HepG2 (cell line): ENCODE data around the gene CCDC82. TPM values are rescaled to one million over a fixed set of nuclear protein-coding genes. Genes with fewer than 3 reads are reported as not detected.

Experiments used
- ATAC-seq: fragments of 200-7000 bp; cut with Tn5 transposase; 3 replicates; pipeline ENCODE4 v1.9.1; 2020; ENCODE audit warnings: mild to moderate bottlenecking, moderate library complexity
- BruUV-seq: library from RNA; stranded (reverse); fragments of 400-500 nt; replicated peaks from 2 replicates; lab custom pipeline; 2021; lab: Mats Ljungman, UMichigan
- CTCF ChIA-PET: fragments of 300-600 bp; formaldehyde crosslinking; extraction: SDS; loops from one replicate; lab custom pipeline; 2021; ENCODE audit warnings: low total read pairs, inconsistent platforms, low intra/inter-chr PET ratio; lab: Yijun Ruan, JAX
- POLR2A ChIA-PET: fragments of 350-600 bp; sonication (Branson Sonifier 250); formaldehyde crosslinking; loops from one replicate; lab custom pipeline; 2020; ENCODE audit warnings: antibody characterized with exemption, inconsistent platforms; lab: Yijun Ruan, JAX
- DNase-seq: peaks from one replicate; pipeline ENCODE4 v3.0.0-alpha.2; 2015; ENCODE audit warnings: low spot score
- FAIRE-seq: peaks from 3 replicates; lab custom pipeline; 2011; peaks lifted over from hg19 to GRCh38; lab: Jason Lieb, UNC
- H2AFZ ChIP-seq: one replicate; pipeline ENCODE4 v1.6.1; 2011; ENCODE audit warnings: low read length, inconsistent platforms
- H3K27ac ChIP-seq: fragments of 300-600 bp; 3 replicates; pipeline ENCODE4 v1.8.0; 2011; ENCODE audit warnings: mixed run types, mild to moderate bottlenecking, mixed read lengths, low read length, inconsistent platforms; ENCODE audit not compliant: insufficient read depth; ENCODE audit errors: extremely low read length
- H3K27me3 ChIP-seq, 2 experiments: fragments of 200-600 bp in 1 of 2; 2 replicates in 1 of 2; 3 replicates in 1 of 2; pipeline versions ENCODE4 v1.6.0 to v1.8.0; 2011; ENCODE audit warnings: low read length in 2 of 2, mild to moderate bottlenecking in 2 of 2, moderate library complexity in 2 of 2, inconsistent platforms in 1 of 2; ENCODE audit not compliant: insufficient read depth in 2 of 2, control insufficient read depth in 1 of 2
- H3K36me3 ChIP-seq, 2 experiments: fragments of 200-600 bp in 1 of 2; replicated peaks in 1 of 2; 2 replicates in 1 of 2; 3 replicates in 1 of 2; pipeline versions ENCODE4 v1.5.1 to v1.8.0; 2011; ENCODE audit warnings: low read length in 2 of 2, inconsistent platforms in 1 of 2; ENCODE audit not compliant: insufficient read depth in 2 of 2, control insufficient read depth in 1 of 2
- H3K4me1 ChIP-seq: 2 replicates; pipeline ENCODE4 v1.5.1; 2012; ENCODE audit warnings: low read length, inconsistent platforms; ENCODE audit not compliant: insufficient read depth
- H3K4me2 ChIP-seq: 2 replicates; pipeline ENCODE4 v1.6.0; 2011; ENCODE audit warnings: low read depth, low read length, inconsistent platforms
- H3K4me3 ChIP-seq, 3 experiments: fragments of 200-600 bp in 1 of 3; sonication (generic), shearing (Covaris generic) in 1 of 3; replicated peaks in 1 of 3; 2 replicates each; pipeline ENCODE4 v1.5.1; 2011 to 2016; ENCODE audit warnings: low read length in 3 of 3, inconsistent platforms in 2 of 3, low read depth in 2 of 3, mild to moderate bottlenecking in 2 of 3, control low read depth in 1 of 3, mixed read lengths in 1 of 3; ENCODE audit not compliant: insufficient read depth in 1 of 3
- H3K79me2 ChIP-seq: one replicate; pipeline ENCODE4 v1.6.1; 2011; ENCODE audit warnings: low read length, inconsistent platforms; ENCODE audit not compliant: insufficient read depth
- H3K9ac ChIP-seq: 2 replicates; pipeline ENCODE4 v1.6.0; 2011; ENCODE audit warnings: mild to moderate bottlenecking, low read depth, low read length, inconsistent platforms; ENCODE audit not compliant: insufficient read depth
- H3K9me3 ChIP-seq: 2 replicates; pipeline ENCODE4 v1.5.1; 2012; ENCODE audit warnings: mild to moderate bottlenecking, low read length
- H4K20me1 ChIP-seq: 2 replicates; pipeline ENCODE4 v1.6.0; 2011; ENCODE audit warnings: inconsistent platforms, mild to moderate bottlenecking, low read length, moderate library complexity; ENCODE audit not compliant: insufficient read depth
- ATF7 ChIP-seq, 2 experiments: fragments of 450-650 bp in 1 of 2; sonication (generic) in 1 of 2; formaldehyde crosslinking in 1 of 2; IDR thresholded peaks; 2 replicates each; pipeline versions ENCODE4 v1.4.0 to v1.6.1; 2016 to 2020; ENCODE audit warnings: antibody characterized with exemption in 1 of 2, mild to moderate bottlenecking in 1 of 2, missing genetic modification reagents in 1 of 2
- CREM ChIP-seq, 2 experiments: sonication (generic) in 1 of 2; formaldehyde crosslinking in 1 of 2; IDR thresholded peaks; 2 replicates each; pipeline versions ENCODE4 v1.4.0 to v1.6.1; 2016 to 2020; ENCODE audit warnings: antibody characterized with exemption in 1 of 2, mild to moderate bottlenecking in 1 of 2, missing genetic modification reagents in 1 of 2
- FOXO1 ChIP-seq: sonication (generic); formaldehyde crosslinking; IDR thresholded peaks from 2 replicates; pipeline ENCODE4 v1.4.0; 2020; ENCODE audit warnings: missing genetic modification reagents
- KDM6A ChIP-seq: IDR thresholded peaks from 2 replicates; pipeline ENCODE4 v1.6.1; 2016; ENCODE audit warnings: low read depth
- MAF1 ChIP-seq: sonication (generic); formaldehyde crosslinking; IDR thresholded peaks from 2 replicates; pipeline ENCODE4 v1.5.0; 2020; ENCODE audit warnings: missing genetic modification reagents, borderline replicate concordance
- ZNF34 ChIP-seq: sonication (generic); formaldehyde crosslinking; IDR thresholded peaks from 2 replicates; pipeline ENCODE4 v1.4.0; 2020; ENCODE audit warnings: mild to moderate bottlenecking, missing genetic modification reagents, borderline replicate concordance
- ZNF557 ChIP-seq: sonication (generic); formaldehyde crosslinking; IDR thresholded peaks from 2 replicates; pipeline ENCODE4 v1.4.0; 2020; ENCODE audit warnings: missing genetic modification reagents
- ZNF577 ChIP-seq: sonication (generic); formaldehyde crosslinking; IDR thresholded peaks from 2 replicates; pipeline ENCODE4 v1.4.0; 2020; ENCODE audit warnings: mild to moderate bottlenecking, low read depth, missing genetic modification reagents, borderline replicate concordance
- ZNF747 ChIP-seq: sonication (generic); formaldehyde crosslinking; IDR thresholded peaks from 2 replicates; pipeline ENCODE4 v1.8.1; 2023; ENCODE audit warnings: missing genetic modification reagents, mild to moderate bottlenecking, borderline replicate concordance
- ZNF761 ChIP-seq: sonication (generic); formaldehyde crosslinking; conservative IDR thresholded peaks from 2 replicates; pipeline ENCODE4 v1.4.0; 2020; ENCODE audit warnings: mild to moderate bottlenecking, missing genetic modification reagents
- WGBS: methylation state at CpG from one replicate; pipeline ENCODE4 v1.1.6; 2017; ENCODE audit warnings: low lambda C conversion rate; 5-methylcytosine and 5-hydroxymethylcytosine counted together
- in situ Hi-C: cut with HindIII; loops from 2 replicates; pipeline ENCODE4 v1.10.0; 2017; ENCODE audit warnings: low pct_unique_long_range_greater_than_20kb; ENCODE audit not compliant: extremely low pct_ligation_motif_present
- intact Hi-C: fragments of 100-400 bp; cut with micrococcal nuclease; formaldehyde crosslinking; loops from one replicate; pipeline ENCODE4 v1.10.0; 2022; ENCODE audit not compliant: unreplicated experiment
- polyA plus RNA-seq, 8 experiments: library from polyadenylated mRNA; depleted of rRNA in 3 of 8; stranded (reverse) in 7 of 8; unstranded in 1 of 8; fragments of >200 nt; fragmentation: Illumina TruSeq in 4 of 8; extraction: Trizol in 4 of 8; gene quantifications; 2 replicates each; pipeline versions ENCODE4 v1.2.1 to v1.2.3, GENCODE V29; 2011 to 2016; ENCODE audit warnings: low read depth in 4 of 8, missing spikeins in 1 of 8, mixed read lengths in 1 of 8; ENCODE audit not compliant: insufficient read depth in 1 of 8
- total RNA-seq, 5 experiments: library from RNA; depleted of rRNA; stranded (reverse); fragments of >200 nt; fragmentation: Illumina TruSeq; extraction: Trizol; gene quantifications; 2 replicates each; pipeline ENCODE4 v1.2.3, GENCODE V29; 2016; ENCODE audit warnings: low read depth in 1 of 5
- TF ChIP-seq, protein P1 (sequence below): sonication (generic); formaldehyde crosslinking; IDR thresholded peaks from 2 replicates; pipeline ENCODE4 v1.5.0; 2020; ENCODE audit warnings: mild to moderate bottlenecking, missing genetic modification reagents
- TF ChIP-seq, protein P2 (sequence below): IDR thresholded peaks from 2 replicates; pipeline ENCODE4 v1.6.1; 2016; ENCODE audit warnings: missing genetic modification reagents, missing compliant biosample characterization
- TF ChIP-seq, protein P3 (sequence below): sonication (generic); formaldehyde crosslinking; IDR thresholded peaks from 2 replicates; pipeline ENCODE4 v1.4.0; 2020; ENCODE audit warnings: mild to moderate bottlenecking, low read depth, missing genetic modification reagents

CCDC82 gene
- total and polyA plus RNA-seq, 2 of the 13 experiments (the other 11 are each of a cell fraction or from before 2014, with no cell fraction given), result 19.7 to 25.7 TPM

DNA sequence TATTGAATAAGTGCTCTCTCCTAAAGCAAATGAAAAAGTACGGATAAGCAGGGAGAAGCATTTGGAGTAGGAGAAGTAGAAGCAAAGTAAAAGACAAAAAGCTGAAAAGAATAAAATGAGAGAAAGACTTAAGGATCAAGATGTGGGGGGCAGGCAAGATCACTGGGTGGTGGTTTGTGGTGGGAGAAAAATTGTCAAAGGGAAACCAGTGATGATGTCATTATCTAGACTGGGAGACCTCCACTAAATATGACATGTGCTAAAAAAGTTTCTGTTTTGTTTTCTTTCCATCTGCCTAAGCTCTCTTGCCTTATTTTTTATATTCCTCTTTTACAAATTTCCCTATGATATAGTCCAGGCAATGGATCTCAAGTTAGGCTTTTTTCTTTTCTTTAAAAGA is 31.9 kb downstream of the CCDC82 start:
- no peak for FAIRE-seq
- in situ Hi-C loops (no loop called here), intact Hi-C loops (no loop called here)

DNA sequence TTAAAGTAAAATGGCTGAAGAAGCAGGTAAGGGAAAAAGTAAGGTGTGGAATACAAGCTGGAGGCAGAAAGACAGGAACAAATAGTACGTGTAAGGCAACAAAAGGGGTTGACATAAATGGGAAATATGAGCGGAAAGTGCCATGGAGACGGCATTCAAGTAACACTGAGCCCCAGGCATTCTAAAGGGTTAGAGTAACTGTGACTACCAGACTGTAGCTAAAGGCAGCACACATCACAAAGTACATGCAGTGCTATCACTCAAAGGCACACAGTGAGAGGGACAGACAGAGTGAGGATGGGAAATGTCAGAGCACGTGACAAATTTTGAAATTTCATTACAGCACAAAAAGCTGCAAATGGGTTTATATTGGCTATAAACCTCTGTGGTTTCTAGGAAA is 32.9 kb downstream of the CCDC82 start:
- ChIA-PET CTCF (no interaction called here), POLR2A (no interaction called here)
- H3K27ac ChIP-seq, result no peak overlapping the region
- H4K20me1 ChIP-seq, result no peaks in the 10 kb centered on the region
- no peaks in the 10 kb centered on the region for H3K4me1 ChIP-seq
- H3K27me3 ChIP-seq, result no peaks in the 10 kb centered on the region
- FAIRE-seq (no peak), ATAC-seq (no peak), DNase-seq (no peak)
- 97% methylated on average over 4 of the region's 4 CpGs for WGBS
- no peaks in the 10 kb centered on the region for H3K9me3 ChIP-seq
- no peak overlapping the region for H3K9ac ChIP-seq
- intact Hi-C loops (no loop called here), in situ Hi-C loops (no loop called here)
- H3K36me3 ChIP-seq, result peaks cover 4 to 35% of the 10 kb centered on the region in 2 experiments
- H2AFZ ChIP-seq, result no peak overlapping the region
- H3K79me2 ChIP-seq, result no peaks in the 10 kb centered on the region
- BruUV-seq, result no TSS peak
- no peak overlapping the region for H3K4me2 ChIP-seq
- no peak overlapping the region for H3K4me3 ChIP-seq
- TF ChIP-seq MAF1 (no peak), ZNF577 (CRISPR knock-in tag) (no peak), KDM6A (CRISPR knock-in tag) (no peak), FOXO1 (CRISPR knock-in tag) (no peak), ZNF34 (no peak), ZNF747 (CRISPR knock-in tag) (no peak), ZNF761 (no peak), ZNF557 (no peak)
- TF ChIP-seq, protein P1, sequence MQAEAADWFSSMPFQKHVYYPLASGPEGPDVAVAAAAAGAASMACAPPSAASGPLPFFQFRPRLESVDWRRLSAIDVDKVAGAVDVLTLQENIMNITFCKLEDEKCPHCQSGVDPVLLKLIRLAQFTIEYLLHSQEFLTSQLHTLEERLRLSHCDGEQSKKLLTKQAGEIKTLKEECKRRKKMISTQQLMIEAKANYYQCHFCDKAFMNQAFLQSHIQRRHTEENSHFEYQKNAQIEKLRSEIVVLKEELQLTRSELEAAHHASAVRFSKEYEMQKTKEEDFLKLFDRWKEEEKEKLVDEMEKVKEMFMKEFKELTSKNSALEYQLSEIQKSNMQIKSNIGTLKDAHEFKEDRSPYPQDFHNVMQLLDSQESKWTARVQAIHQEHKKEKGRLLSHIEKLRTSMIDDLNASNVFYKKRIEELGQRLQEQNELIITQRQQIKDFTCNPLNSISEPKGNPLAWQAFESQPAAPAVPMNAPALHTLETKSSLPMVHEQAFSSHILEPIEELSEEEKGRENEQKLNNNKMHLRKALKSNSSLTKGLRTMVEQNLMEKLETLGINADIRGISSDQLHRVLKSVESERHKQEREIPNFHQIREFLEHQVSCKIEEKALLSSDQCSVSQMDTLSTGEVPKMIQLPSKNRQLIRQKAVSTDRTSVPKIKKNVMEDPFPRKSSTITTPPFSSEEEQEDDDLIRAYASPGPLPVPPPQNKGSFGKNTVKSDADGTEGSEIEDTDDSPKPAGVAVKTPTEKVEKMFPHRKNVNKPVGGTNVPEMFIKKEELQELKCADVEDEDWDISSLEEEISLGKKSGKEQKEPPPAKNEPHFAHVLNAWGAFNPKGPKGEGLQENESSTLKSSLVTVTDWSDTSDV, result no peak
- TF ChIP-seq, protein P2, sequence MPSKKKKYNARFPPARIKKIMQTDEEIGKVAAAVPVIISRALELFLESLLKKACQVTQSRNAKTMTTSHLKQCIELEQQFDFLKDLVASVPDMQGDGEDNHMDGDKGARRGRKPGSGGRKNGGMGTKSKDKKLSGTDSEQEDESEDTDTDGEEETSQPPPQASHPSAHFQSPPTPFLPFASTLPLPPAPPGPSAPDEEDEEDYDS (CRISPR knock-in tag), result no peak
- TF ChIP-seq, protein P3, sequence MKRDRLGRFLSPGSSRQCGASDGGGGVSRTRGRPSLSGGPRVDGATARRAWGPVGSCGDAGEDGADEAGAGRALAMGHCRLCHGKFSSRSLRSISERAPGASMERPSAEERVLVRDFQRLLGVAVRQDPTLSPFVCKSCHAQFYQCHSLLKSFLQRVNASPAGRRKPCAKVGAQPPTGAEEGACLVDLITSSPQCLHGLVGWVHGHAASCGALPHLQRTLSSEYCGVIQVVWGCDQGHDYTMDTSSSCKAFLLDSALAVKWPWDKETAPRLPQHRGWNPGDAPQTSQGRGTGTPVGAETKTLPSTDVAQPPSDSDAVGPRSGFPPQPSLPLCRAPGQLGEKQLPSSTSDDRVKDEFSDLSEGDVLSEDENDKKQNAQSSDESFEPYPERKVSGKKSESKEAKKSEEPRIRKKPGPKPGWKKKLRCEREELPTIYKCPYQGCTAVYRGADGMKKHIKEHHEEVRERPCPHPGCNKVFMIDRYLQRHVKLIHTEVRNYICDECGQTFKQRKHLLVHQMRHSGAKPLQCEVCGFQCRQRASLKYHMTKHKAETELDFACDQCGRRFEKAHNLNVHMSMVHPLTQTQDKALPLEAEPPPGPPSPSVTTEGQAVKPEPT (CRISPR knock-in tag), result no peak

More for the DNA sequence above, 31.9 kb downstream of the CCDC82 start:
- TF ChIP-seq ATF7 (IDR thresholded peaks at IDR 0.05) (peak; percentile 94), ATF7 (CRISPR knock-in tag; IDR thresholded peaks at IDR 0.05) (no peak), CREM (IDR thresholded peaks at IDR 0.05) (no peak), CREM (CRISPR knock-in tag; IDR thresholded peaks at IDR 0.05) (no peak)
- H3K9me3 ChIP-seq, result no peaks in the 10 kb centered on the region
- peaks cover 4 to 35% of the 10 kb centered on the region in 2 experiments for H3K36me3 ChIP-seq
- no peaks in the 10 kb centered on the region for H3K79me2 ChIP-seq
- H4K20me1 ChIP-seq, result no peaks in the 10 kb centered on the region
- 100% methylated on average over 1 of the region's 1 CpG for WGBS
- POLR2A ChIA-PET, result interaction anchor here (1.0 kb wide), 1 partner anchor 32 kb away, joined by 3 read pairs; the partner anchor contains the start of genes CCDC82 and JRKL
- no TSS peak for BruUV-seq
- no peaks in the 10 kb centered on the region for H3K4me1 ChIP-seq
- no peak overlapping the region for H3K4me3 ChIP-seq
- no peak overlapping the region for H3K9ac ChIP-seq
- ATAC-seq (no peak), DNase-seq (no peak)
- H3K27ac ChIP-seq, result no peak overlapping the region
- no peaks in the 10 kb centered on the region for H3K27me3 ChIP-seq
- H2AFZ ChIP-seq, result no peak overlapping the region
- H3K4me2 ChIP-seq, result no peak overlapping the region
- CTCF ChIA-PET, result no interaction called here
